Neural progenitor cell (in vitro differentiated cells): ENCODE results near the gene PDIA5.

ENCODE experiments used
- EZH2 ChIP-seq: fragments of 200-600 bp; sonication (generic); IDR thresholded peaks from 2 replicates; pipeline ENCODE4 v1.6.1; 2017; ENCODE audit warnings: antibody characterized with exemption, mild to moderate bottlenecking, moderate library complexity
- EZH2phosphoT487 ChIP-seq: fragments of 200-600 bp; sonication (generic); IDR thresholded peaks from 2 replicates; pipeline ENCODE4 v1.6.1; 2017; ENCODE audit warnings: antibody characterized with exemption
- TF ChIP-seq, protein P1 (sequence below): fragments of 200-600 bp; sonication (generic); IDR thresholded peaks from 2 replicates; pipeline ENCODE4 v1.5.1; 2017; ENCODE audit warnings: antibody characterized with exemption, mild to moderate bottlenecking

DNA sequence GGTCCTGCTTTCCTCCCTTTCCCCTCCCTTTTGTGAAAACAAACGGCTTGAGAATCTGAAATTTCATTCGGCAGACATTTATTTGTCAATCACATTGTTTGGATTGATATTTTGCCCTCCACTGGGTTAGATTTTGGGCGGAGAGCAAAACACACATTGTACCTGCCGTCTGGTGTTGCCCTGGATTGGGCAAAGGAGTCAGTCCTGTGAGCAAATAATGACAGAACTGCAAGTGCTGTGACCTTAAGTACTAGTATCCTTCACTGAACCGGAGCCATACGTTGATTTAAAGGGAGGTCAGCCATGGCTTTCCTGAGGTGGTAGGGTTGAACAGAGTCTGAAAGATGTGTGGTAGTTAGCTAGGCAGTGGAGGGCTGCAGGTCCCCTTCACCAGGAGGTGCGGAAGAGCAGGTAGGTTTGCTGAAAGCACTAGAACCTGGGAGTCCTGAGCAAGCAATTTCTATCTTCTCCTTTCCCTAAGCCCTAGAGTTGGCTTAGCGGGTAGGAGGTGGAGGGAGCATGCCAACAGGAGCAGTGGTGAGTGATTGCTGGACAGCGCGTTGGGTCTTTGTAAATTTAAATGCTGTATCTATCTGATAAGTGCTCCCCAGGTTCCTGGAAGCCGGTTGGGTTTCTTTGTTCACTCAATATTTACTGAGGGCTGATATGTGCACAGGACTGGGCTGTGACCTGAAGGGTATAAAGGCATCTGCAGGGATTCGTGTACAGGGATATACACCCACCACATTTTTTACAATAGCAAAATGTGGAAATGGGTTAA is 2.0 kb downstream of the PDIA5 start:
- TF ChIP-seq, protein P1, sequence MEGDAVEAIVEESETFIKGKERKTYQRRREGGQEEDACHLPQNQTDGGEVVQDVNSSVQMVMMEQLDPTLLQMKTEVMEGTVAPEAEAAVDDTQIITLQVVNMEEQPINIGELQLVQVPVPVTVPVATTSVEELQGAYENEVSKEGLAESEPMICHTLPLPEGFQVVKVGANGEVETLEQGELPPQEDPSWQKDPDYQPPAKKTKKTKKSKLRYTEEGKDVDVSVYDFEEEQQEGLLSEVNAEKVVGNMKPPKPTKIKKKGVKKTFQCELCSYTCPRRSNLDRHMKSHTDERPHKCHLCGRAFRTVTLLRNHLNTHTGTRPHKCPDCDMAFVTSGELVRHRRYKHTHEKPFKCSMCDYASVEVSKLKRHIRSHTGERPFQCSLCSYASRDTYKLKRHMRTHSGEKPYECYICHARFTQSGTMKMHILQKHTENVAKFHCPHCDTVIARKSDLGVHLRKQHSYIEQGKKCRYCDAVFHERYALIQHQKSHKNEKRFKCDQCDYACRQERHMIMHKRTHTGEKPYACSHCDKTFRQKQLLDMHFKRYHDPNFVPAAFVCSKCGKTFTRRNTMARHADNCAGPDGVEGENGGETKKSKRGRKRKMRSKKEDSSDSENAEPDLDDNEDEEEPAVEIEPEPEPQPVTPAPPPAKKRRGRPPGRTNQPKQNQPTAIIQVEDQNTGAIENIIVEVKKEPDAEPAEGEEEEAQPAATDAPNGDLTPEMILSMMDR = no peak
- TF ChIP-seq EZH2phosphoT487 (no peak), EZH2 (no peak)
